Duodenal mucosa (tissue), 2 donors: ENCODE data around the gene PLPP3.
A peak's percentile ranks its signal among the peaks of the same experiment; 100 is the strongest.
"Not testable (repeated sequence)": the region's sequence is repeated elsewhere in the genome, so short reads cannot be mapped to it uniquely, and the experiment has no call there.

ENCODE experiments used
- H3K27ac ChIP-seq: one replicate; pipeline ENCODE4 v1.7.0; 2013; ENCODE audit warnings: low read depth, low read length
- H3K27me3 ChIP-seq, 2 donors: one replicate each; pipeline ENCODE4 v1.7.0; 2013; ENCODE audit warnings: low read length in 2 of 2, control low read depth in 1 of 2; ENCODE audit not compliant: insufficient read depth in 2 of 2, control insufficient read depth in 1 of 2
- H3K36me3 ChIP-seq, 2 donors: one replicate each; pipeline ENCODE4 v1.7.0; 2013; ENCODE audit warnings: low read length in 2 of 2, control low read depth in 1 of 2; ENCODE audit not compliant: insufficient read depth in 2 of 2, control insufficient read depth in 1 of 2
- H3K4me1 ChIP-seq, 2 donors: one replicate each; pipeline ENCODE4 v1.7.0; 2013; ENCODE audit warnings: low read length in 2 of 2, control low read depth in 1 of 2; ENCODE audit not compliant: insufficient read depth in 2 of 2, control insufficient read depth in 1 of 2
- H3K4me3 ChIP-seq, 2 donors: one replicate each; pipeline ENCODE4 v1.7.0; 2013; ENCODE audit warnings: low read length in 2 of 2, low read depth in 1 of 2
- H3K9ac ChIP-seq, 2 donors: one replicate each; pipeline ENCODE4 v1.7.0; 2013; ENCODE audit warnings: low read length in 2 of 2, low read depth in 1 of 2
- H3K9me3 ChIP-seq, 2 donors: one replicate each; pipeline ENCODE4 v1.7.0; 2013; ENCODE audit warnings: low read length in 2 of 2, control low read depth in 1 of 2; ENCODE audit not compliant: control insufficient read depth in 1 of 2

PLPP3 gene

GRCh38 chr1:56578963-56579875 is at the start of gene PLPP3:
Gene PLPP3, minus strand, starts transcription at chr1:56579563. Its CDS starts 547 bp downstream, at chr1:56579016.
- Histone ChIP-seq H3K9ac (peak within 1 kb of the TSS; percentile 70 to 79), H3K27me3 (no peaks in the 10 kb centered on the region)

GRCh38 chr1:56627636-56628039 is 48.3 kb upstream of the PLPP3 start:
- no peaks in the 10 kb centered on the region for H3K27me3 ChIP-seq
- no peaks in the 10 kb centered on the region for H3K9me3 ChIP-seq
- no peaks in the 10 kb centered on the region for H3K36me3 ChIP-seq
- H3K9ac ChIP-seq: no peak overlapping the region
- H3K4me3 ChIP-seq: no peak overlapping the region
- no peaks in the 10 kb centered on the region for H3K4me1 ChIP-seq
- H3K27ac ChIP-seq: no peak overlapping the region

More at GRCh38 chr1:56578963-56579875, at the start of gene PLPP3:
- Histone ChIP-seq H3K9me3 (no peaks in the 10 kb centered on the region), H3K4me1 (peaks cover 10 to 14% of the 10 kb centered on the region in 2 donors), H3K4me3 (peak within 1 kb of the TSS; percentile 84 to 96), H3K27ac (peak within 1 kb of the TSS; percentile 89), H3K36me3 (no peaks in the 10 kb centered on the region)

GRCh38 chr1:56627019-56627635 is 47.8 kb upstream of the PLPP3 start:
- H3K9ac ChIP-seq: no peak overlapping the region
- H3K4me1 ChIP-seq: no peaks in the 10 kb centered on the region
- no peak overlapping the region for H3K27ac ChIP-seq
- H3K27me3 ChIP-seq: no peaks in the 10 kb centered on the region
- no peaks in the 10 kb centered on the region for H3K9me3 ChIP-seq
- no peaks in the 10 kb centered on the region for H3K36me3 ChIP-seq
- no peak overlapping the region for H3K4me3 ChIP-seq

- Histone ChIP-seq H3K4me3 (no peak overlapping the region), H3K27me3 (no peaks in the 10 kb centered on the region), H3K9ac (no peak overlapping the region), H3K4me1 (no peaks in the 10 kb centered on the region), H3K9me3 (no peaks in the 10 kb centered on the region), H3K27ac (no peak overlapping the region), H3K36me3 (no peaks in the 10 kb centered on the region)
Observed at GRCh38 chr1:56626546-56626945, 47.2 kb upstream of the PLPP3 start.

DNA sequence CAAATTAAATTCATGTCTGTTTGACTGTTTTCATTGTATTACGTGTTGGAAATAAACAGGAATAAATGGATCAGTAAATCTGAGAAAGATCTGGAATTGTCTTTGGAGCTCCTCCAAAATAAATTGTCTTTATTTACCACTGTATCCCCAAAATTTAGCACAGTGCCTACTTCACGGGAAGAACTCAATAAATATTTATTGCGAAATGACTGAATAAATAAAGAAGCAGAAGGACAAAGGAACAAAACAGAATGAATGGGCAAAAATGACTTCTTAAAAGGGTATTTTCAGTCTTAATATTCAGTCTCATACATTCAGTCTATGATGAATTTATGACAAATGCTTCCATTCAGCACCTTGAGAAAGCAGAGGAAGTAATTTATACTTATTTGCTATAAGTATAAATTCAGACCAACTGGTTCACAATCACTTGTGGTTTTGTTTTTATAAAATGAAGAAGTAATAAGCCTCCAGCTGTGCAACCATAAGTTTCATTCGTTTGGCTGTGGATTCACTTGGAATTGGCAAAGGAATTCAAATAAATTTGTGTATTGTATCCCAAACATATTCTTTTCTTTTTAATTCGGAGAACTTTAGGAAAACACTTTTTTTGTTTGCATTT is 46.6 kb upstream of the PLPP3 start:
- no peak overlapping the region for H3K4me3 ChIP-seq
- H3K27me3 ChIP-seq: no peaks in the 10 kb centered on the region
- H3K9me3 ChIP-seq: no peaks in the 10 kb centered on the region
- H3K27ac ChIP-seq: no peak overlapping the region
- H3K9ac ChIP-seq: no peak overlapping the region
- H3K36me3 ChIP-seq: no peaks in the 10 kb centered on the region
- H3K4me1 ChIP-seq: no peaks in the 10 kb centered on the region

DNA sequence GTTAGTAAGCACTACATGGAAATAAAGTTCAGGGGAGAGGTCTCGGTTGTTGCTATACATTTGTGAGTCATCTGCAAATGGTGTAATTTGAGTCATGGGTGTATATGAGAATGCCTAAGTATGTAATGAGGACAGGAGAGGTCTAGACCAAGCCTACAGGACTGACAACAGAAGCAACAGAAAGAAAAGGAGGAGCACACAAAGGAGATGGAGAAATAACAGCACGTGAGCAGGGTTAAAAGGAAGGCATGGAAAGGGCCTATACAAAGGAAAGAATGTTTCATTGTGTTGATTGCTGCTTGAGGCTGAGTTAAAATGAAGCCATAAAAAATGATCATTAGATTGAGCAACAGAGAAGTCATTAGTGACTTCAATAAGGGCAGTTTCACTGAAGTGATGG is 37.8 kb upstream of the PLPP3 start:
- no peak overlapping the region for H3K9ac ChIP-seq
- H3K27ac ChIP-seq: no peak overlapping the region

DNA sequence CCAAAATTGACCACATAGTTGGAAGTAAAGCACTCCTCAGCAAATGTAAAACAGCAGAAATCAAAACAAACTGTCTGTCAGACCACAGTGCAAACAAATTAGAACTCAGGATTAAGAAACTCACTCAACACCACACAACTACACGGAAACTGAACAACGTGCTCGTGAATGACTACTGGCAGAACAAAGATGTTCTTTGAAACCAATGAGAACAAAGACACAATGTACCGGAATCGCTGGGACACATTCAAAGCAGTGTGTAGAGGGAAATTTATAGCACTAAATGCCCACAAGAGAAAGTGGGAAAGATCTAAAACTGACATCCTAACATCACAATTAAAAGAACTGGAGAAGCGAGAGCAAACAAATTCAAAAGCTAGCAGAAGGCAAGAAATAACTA is 31.4 kb upstream of the PLPP3 start:
- not testable (repeated sequence) for H3K4me3 ChIP-seq, H3K4me1 ChIP-seq, H3K27ac ChIP-seq, H3K9me3 ChIP-seq, H3K36me3 ChIP-seq, H3K9ac ChIP-seq, H3K27me3 ChIP-seq

More for the DNA sequence above, 37.8 kb upstream of the PLPP3 start:
- Histone ChIP-seq H3K27me3 (no peaks in the 10 kb centered on the region), H3K36me3 (no peaks in the 10 kb centered on the region), H3K9me3 (no peaks in the 10 kb centered on the region), H3K4me3 (no peak overlapping the region), H3K4me1 (no peaks in the 10 kb centered on the region)

- H3K4me3 ChIP-seq, H3K4me1 ChIP-seq, H3K9ac ChIP-seq, H3K27ac ChIP-seq, H3K9me3 ChIP-seq, H3K36me3 ChIP-seq, H3K27me3 ChIP-seq: not testable (repeated sequence)
Observed at GRCh38 chr1:56610097-56610496, 30.7 kb upstream of the PLPP3 start.

- H3K27ac ChIP-seq, H3K36me3 ChIP-seq, H3K4me1 ChIP-seq, H3K9ac ChIP-seq, H3K27me3 ChIP-seq, H3K4me3 ChIP-seq, H3K9me3 ChIP-seq: not testable (repeated sequence)
Observed at GRCh38 chr1:56595397-56596191, 16.2 kb upstream of the PLPP3 start.
